ENCODE results near the gene CASQ2. TPM values are rescaled to one million over a fixed set of nuclear protein-coding genes. Genes with fewer than 3 reads are reported as not detected.
"Not testable (repeated sequence)": the region's sequence is repeated elsewhere in the genome, so short reads cannot be mapped to it uniquely, and the experiment has no call there.

The CASQ2 gene
- total RNA-seq, 1 experiment from 2014 or later, result not detected

GRCh38 chr1:115781343-115781742 lies 12.8 kb upstream of the CASQ2 start:
- no peak overlapping the region for H3K4me2 ChIP-seq (ENCODE audit: low read length)
- TF ChIP-seq SP1 (IDR thresholded peaks at IDR 0.05; ENCODE audit: low read depth), result no peak
- TF ChIP-seq SIN3A (IDR thresholded peaks at IDR 0.05; ENCODE audit: low read depth), result no peak
- no peak for TF ChIP-seq TCF7L2 (IDR thresholded peaks at IDR 0.05; ENCODE audit: borderline replicate concordance, extremely low read depth, insufficient read depth, insufficient read length)
- no peak for TF ChIP-seq ATF3 (IDR thresholded peaks at IDR 0.05)
- no peak for TF ChIP-seq ZFX (IDR thresholded peaks at IDR 0.05)
- no peak for TF ChIP-seq POLR2AphosphoS5 (IDR thresholded peaks at IDR 0.05; ENCODE audit: low read depth, low read length)
- no peak for TF ChIP-seq CTCF (IDR thresholded peaks at IDR 0.05 in 2 of 3, conservative IDR thresholded peaks at IDR 0.05 in 1 of 3; ENCODE audit: borderline replicate concordance in 1 of 3, insufficient read depth in 1 of 3, low read depth in 2 of 3, low read length in 2 of 3)
- TF ChIP-seq MAX (IDR thresholded peaks at IDR 0.05), result no peak
- TF ChIP-seq ZNF274 (IDR thresholded peaks at IDR 0.05; ENCODE audit: low read depth, low read length), result no peak
- no peak for TF ChIP-seq EZH2phosphoT487 (IDR thresholded peaks at IDR 0.05; ENCODE audit: borderline replicate concordance)
- TF ChIP-seq CBX3 (IDR thresholded peaks at IDR 0.05; ENCODE audit: low read depth), result no peak
- ATAC-seq (no peak), DNase-seq (ENCODE audit: low read depth, low spot score) (no peak)
- intact Hi-C loops (cut with micrococcal nuclease), result no loop called here
- H3K9me3 ChIP-seq (ENCODE audit: control insufficient read depth in 1 of 2, insufficient read depth in 1 of 2, low read depth in 1 of 2, low read length in 2 of 2), result no peaks in the 10 kb centered on the region
- no peaks in the 10 kb centered on the region for H3K79me2 ChIP-seq (ENCODE audit: insufficient read depth, low read length)
- no peaks in the 10 kb centered on the region for H4K20me1 ChIP-seq (ENCODE audit: insufficient read depth)
- no peaks in the 10 kb centered on the region for H3K27me3 ChIP-seq (ENCODE audit: insufficient read depth, low read length)
- H3K9ac ChIP-seq (ENCODE audit: low read length), result no peak overlapping the region
- H3K9me2 ChIP-seq (ENCODE audit: insufficient read depth), result no peaks in the 10 kb centered on the region
- ChIA-PET RAD21 (ENCODE audit: low non-redundant PET in 1 of 2, low total read pairs in 2 of 2, uncharacterized antibody in 2 of 2, unreplicated experiment in 2 of 2) (no interaction called here), CTCF (interaction anchor here (1.8 kb wide), 1 partner anchor 9 kb away, joined by 5 read pairs; no protein-coding TSS in a partner anchor), POLR2A (no interaction called here)
- BruUV-seq (replicated peaks), result no TSS peak
- no peaks in the 10 kb centered on the region for H3K36me3 ChIP-seq (ENCODE audit: control insufficient read depth in 1 of 2, insufficient read depth in 2 of 2, low read length in 2 of 2)
- H3K4me1 ChIP-seq (ENCODE audit: control insufficient read depth in 1 of 2, insufficient read depth in 2 of 2, low read length in 2 of 2), result peaks cover 8 to 19% of the 10 kb centered on the region in 2 experiments; a peak in 3 of 4 replicates
- H2AFZ ChIP-seq (ENCODE audit: low read depth, low read length, poor library complexity, severe bottlenecking), result no peak overlapping the region
- H3K27ac ChIP-seq (ENCODE audit: low read depth, low read length), result no peak overlapping the region
- no peak overlapping the region for H3K4me3 ChIP-seq (replicated peaks in 1 of 2; ENCODE audit: low read depth in 1 of 2, low read length in 2 of 2)

- H2AFZ ChIP-seq (ENCODE audit: low read depth, low read length, poor library complexity, severe bottlenecking); H3K27ac ChIP-seq (ENCODE audit: low read depth, low read length); H4K20me1 ChIP-seq (ENCODE audit: insufficient read depth); H3K9ac ChIP-seq (ENCODE audit: low read length); H3K4me2 ChIP-seq (ENCODE audit: low read length); H3K9me3 ChIP-seq (ENCODE audit: control insufficient read depth in 1 of 2, insufficient read depth in 1 of 2, low read depth in 1 of 2, low read length in 2 of 2); H3K79me2 ChIP-seq (ENCODE audit: insufficient read depth, low read length); RAD21 ChIA-PET (ENCODE audit: low non-redundant PET in 1 of 2, low total read pairs in 2 of 2, uncharacterized antibody in 2 of 2, unreplicated experiment in 2 of 2); POLR2A ChIA-PET; H3K36me3 ChIP-seq (ENCODE audit: control insufficient read depth in 1 of 2, insufficient read depth in 2 of 2, low read length in 2 of 2); H3K27me3 ChIP-seq (ENCODE audit: insufficient read depth, low read length); H3K9me2 ChIP-seq (ENCODE audit: insufficient read depth); CTCF ChIA-PET; ATAC-seq; BruUV-seq (replicated peaks); H3K4me3 ChIP-seq (replicated peaks in 1 of 2; ENCODE audit: low read depth in 1 of 2, low read length in 2 of 2); DNase-seq (ENCODE audit: low read depth, low spot score); intact Hi-C loops (cut with micrococcal nuclease): not testable (repeated sequence)
- H3K4me1 ChIP-seq (ENCODE audit: control insufficient read depth in 1 of 2, insufficient read depth in 2 of 2, low read length in 2 of 2), result peaks cover 8 to 19% of the 10 kb centered on the region in 2 experiments; a peak in 3 of 4 replicates
Measured at GRCh38 chr1:115780655-115781054, 12.1 kb upstream of the CASQ2 start.

GRCh38 chr1:115779075-115779474 lies 10.6 kb upstream of the CASQ2 start:
- H3K9me2 ChIP-seq (ENCODE audit: insufficient read depth); H3K4me3 ChIP-seq (replicated peaks in 1 of 2; ENCODE audit: low read depth in 1 of 2, low read length in 2 of 2); ATAC-seq; H3K79me2 ChIP-seq (ENCODE audit: insufficient read depth, low read length); RAD21 ChIA-PET (ENCODE audit: low non-redundant PET in 1 of 2, low total read pairs in 2 of 2, uncharacterized antibody in 2 of 2, unreplicated experiment in 2 of 2); H3K9me3 ChIP-seq (ENCODE audit: control insufficient read depth in 1 of 2, insufficient read depth in 1 of 2, low read depth in 1 of 2, low read length in 2 of 2); H3K9ac ChIP-seq (ENCODE audit: low read length); H3K4me2 ChIP-seq (ENCODE audit: low read length); BruUV-seq (replicated peaks); DNase-seq (ENCODE audit: low read depth, low spot score); H2AFZ ChIP-seq (ENCODE audit: low read depth, low read length, poor library complexity, severe bottlenecking); H4K20me1 ChIP-seq (ENCODE audit: insufficient read depth); H3K27me3 ChIP-seq (ENCODE audit: insufficient read depth, low read length); H3K36me3 ChIP-seq (ENCODE audit: control insufficient read depth in 1 of 2, insufficient read depth in 2 of 2, low read length in 2 of 2); H3K27ac ChIP-seq (ENCODE audit: low read depth, low read length); intact Hi-C loops (cut with micrococcal nuclease): not testable (repeated sequence)
- H3K4me1 ChIP-seq (ENCODE audit: control insufficient read depth in 1 of 2, insufficient read depth in 2 of 2, low read length in 2 of 2), result peaks cover 8 to 19% of the 10 kb centered on the region in 2 experiments; a peak in 3 of 4 replicates
- CTCF ChIA-PET, result interaction anchor here (0.6 to 0.7 kb wide), 2 partner anchors 251 to 720 kb away, joined by 3 read pairs; no protein-coding TSS in a partner anchor
- POLR2A ChIA-PET, result interaction anchor here (0.6 kb wide), 1 partner anchor 190 kb away, joined by 3 read pairs; no protein-coding TSS in a partner anchor
